Measurements from ENCODE around the gene IGSF22.

The IGSF22 gene

GRCh38 chr11:18726040-18726439, at the start of gene IGSF22:
IGSF22 (minus strand) TSS chr11:18726188; CDS start chr11:18724236, 1,952 bp downstream.
- no peak for DNase-seq (ENCODE audit: low read depth)

- no peak for DNase-seq (ENCODE audit: low read depth)
Measured at GRCh38 chr11:18774801-18775200, 48.8 kb upstream of the IGSF22 start.

- no peak for DNase-seq (ENCODE audit: low read depth)
Measured at GRCh38 chr11:18773681-18774080, 47.7 kb upstream of the IGSF22 start.

DNA sequence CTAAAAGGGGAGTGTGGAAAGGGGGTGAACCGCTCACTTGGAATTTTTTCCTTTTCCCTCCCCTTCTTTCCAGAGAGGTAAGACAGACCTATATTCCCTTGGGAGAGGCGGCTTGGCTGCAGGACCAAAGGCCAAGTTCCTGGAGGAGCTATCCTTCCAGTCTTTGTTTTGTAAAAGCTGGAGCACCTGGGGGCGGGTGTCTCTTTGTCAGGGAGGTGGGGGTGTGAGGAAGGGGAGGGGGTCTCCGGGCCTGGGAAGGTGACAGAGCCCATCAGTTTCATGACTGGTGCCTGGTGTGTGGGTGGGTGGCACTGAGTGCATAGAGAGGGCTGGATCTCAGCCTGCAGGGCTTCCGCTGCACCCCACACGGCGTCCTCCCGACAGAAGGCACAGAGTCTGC, 47.1 kb upstream of the IGSF22 start:
- no peak for DNase-seq (ENCODE audit: low read depth)

DNA sequence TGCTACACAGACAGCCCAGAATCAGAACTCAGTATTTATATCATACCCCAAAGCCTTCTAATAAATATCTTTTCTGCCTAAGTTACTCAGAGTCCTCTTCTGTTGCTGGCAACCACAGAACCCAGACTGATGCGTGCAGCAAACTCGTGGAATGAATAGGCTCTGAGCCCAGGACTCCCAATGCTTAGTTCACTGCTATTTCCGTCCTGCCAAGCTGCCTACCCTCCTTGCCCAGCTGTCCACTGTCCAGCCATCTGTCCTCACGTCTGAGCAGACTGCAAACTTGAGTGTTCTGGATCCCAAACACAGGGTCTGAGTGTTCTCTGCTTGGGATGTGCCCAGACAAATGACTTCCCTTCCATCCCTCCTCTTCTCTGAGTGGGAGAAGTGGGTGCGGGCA, 46.2 kb upstream of the IGSF22 start:
- no peak for DNase-seq (ENCODE audit: low read depth)

GRCh38 chr11:18771266-18772035, 45.5 kb upstream of the IGSF22 start:
- no peak for DNase-seq (ENCODE audit: low read depth)

DNA sequence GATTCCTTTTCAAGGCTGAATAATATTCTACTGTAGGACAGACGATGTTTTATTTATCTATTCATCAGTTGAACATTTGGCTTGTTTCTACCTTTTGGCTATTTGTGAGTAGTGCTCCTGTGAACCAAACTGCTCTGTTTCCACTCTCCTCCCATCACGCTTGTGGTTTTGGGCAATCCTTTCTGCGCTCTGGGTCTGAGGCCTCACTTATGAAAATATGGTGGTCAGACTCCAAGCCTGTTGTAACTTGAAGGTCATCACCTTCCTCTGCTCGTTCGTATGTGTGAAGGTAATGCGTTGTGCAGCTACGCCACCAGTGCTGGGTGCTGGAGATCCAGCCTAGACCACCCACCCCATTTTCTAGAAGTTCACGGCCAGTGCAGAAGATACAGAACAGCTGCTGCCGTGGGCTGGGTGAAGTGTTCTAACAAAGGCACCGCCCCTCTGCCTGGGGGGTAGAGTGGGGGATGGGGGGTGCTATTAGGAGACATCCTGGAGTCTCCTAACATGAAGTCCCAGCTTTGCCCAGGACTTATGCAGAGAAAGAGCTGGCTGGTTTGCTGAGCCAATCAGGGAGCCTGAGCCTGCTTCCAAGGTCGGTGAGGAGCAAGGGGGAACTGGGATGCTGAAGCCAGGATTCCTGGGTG, 44.6 kb upstream of the IGSF22 start:
- DNase-seq (ENCODE audit: low read depth) = no peak

- DNase-seq (ENCODE audit: low read depth) = no peak
Measured at GRCh38 chr11:18769802-18770456, 43.9 kb upstream of the IGSF22 start.

- DNase-seq (ENCODE audit: low read depth) = no peak
Measured at GRCh38 chr11:18768978-18769377, 43.0 kb upstream of the IGSF22 start.

GRCh38 chr11:18768472-18768901, 42.5 kb upstream of the IGSF22 start:
- DNase-seq (ENCODE audit: low read depth) = no peak

GRCh38 chr11:18766015-18766414, 40.0 kb upstream of the IGSF22 start:
- DNase-seq (ENCODE audit: low read depth) = no peak

- no peak for DNase-seq (ENCODE audit: low read depth)
Measured at GRCh38 chr11:18765554-18765953, 39.6 kb upstream of the IGSF22 start.

- DNase-seq (ENCODE audit: low read depth) = no peak
Measured at GRCh38 chr11:18761741-18762140, 35.8 kb upstream of the IGSF22 start.

DNA sequence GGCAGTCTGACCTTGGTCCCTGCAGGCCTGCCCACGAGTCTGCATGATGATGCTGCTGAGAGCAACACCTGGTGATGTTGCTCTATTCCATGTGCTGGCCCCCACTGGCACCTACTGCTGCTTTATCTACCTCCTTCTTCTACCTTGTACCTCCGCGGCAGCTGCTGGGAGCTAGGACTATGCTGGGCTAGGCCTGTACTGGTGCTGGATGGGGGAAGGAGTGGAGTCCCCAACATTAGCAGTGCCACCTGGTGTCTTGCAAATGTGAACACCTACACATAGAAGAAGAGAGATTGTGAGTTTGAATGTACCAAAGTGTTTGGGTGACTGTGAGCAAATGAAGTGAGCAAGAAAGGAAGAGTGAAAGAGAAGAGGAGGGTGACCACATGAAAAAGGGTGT, 35.2 kb upstream of the IGSF22 start:
- no peak for DNase-seq (ENCODE audit: low read depth)

- no peak for DNase-seq (ENCODE audit: low read depth)
Measured at GRCh38 chr11:18757811-18758210, 31.8 kb upstream of the IGSF22 start.

- DNase-seq (ENCODE audit: low read depth) = no peak
Measured at GRCh38 chr11:18756889-18757288, 30.9 kb upstream of the IGSF22 start.

- no peak for DNase-seq (ENCODE audit: low read depth)
Measured at GRCh38 chr11:18754308-18754707, 28.3 kb upstream of the IGSF22 start.

GRCh38 chr11:18752502-18752901, 26.5 kb upstream of the IGSF22 start:
- no peak for DNase-seq (ENCODE audit: low read depth)

DNA sequence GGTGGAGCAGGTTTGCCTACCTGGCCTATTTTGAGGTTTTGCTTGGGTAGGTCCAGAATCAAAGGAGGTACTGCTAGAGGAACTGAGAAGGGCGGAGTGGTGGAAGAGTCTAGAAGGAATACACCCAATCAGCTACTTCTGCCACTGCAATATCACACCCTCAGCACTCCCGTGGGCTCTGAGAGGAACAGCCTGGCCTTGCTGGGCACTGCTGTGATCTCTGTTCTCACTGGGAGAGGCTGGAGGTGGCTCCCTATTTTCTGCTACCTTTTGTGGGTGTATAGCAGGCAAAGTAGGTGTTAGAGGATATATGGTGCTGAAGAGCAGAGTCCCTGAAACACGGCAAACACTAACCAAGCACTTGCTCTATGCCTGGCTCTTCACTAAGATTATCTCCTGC, 25.0 kb upstream of the IGSF22 start:
- DNase-seq (ENCODE audit: low read depth) = no peak

DNA sequence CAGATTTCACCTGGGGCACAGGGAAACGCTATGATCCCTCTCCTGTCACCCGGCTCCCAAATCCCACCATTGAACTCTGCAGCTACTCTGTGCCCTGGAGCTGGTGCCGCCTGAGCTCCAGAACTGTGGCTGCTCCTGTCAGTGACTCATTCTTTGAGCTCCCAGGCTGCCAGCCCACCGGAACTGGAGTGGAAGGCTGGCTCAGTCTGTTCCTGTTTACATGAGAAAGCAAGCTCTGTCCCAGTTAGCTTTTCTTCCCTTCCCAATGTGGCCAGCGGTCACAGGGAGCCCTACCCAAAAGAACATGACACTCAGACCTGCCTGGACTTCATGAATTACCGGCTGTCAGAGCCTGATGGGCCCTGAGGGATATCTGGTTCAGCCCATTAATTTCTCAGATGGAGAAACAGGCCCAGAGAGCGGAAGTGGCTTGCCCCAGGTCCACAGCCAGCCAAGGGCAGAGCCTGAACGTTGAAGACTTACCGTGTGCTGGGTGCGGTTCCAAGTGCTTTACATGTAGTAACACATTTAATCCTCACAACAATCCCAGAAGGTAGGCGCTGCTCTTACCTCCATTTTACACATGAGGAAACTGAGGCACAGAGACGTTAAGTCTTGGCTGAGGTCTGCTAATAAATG, 23.8 kb upstream of the IGSF22 start:
- peak; percentile 33 for DNase-seq (ENCODE audit: low read depth)

DNA sequence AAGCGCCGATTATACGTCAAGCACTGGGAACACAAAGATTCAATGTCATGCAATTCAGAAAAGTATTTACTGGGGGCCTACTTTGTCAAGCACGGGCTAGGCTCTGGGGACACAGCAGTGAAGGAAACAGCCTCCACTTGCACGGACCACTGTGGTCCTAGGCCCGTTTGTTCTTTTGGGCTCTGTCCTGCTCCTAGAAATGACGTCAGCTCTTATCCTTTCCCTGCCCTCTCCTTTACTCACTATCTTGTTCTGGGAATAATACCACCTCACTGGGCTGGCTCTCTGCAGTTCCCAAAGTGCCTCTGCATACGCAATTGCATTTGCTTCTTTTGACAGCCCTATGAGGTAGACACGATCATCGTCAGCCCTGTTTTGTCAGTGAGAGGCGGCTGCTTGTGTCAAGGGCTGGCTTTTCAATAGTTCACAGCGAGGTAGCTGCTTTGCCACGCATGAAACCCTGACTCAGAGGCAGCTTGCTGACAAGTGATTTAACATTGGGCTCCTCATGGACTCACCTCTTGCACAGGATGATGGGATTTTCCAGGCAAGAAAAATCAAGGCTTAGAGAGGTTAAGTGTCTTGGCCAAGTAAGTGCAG, 22.9 kb upstream of the IGSF22 start:
- no peak for DNase-seq (ENCODE audit: low read depth)

GRCh38 chr11:18745251-18745650, 19.3 kb upstream of the IGSF22 start:
- DNase-seq (ENCODE audit: low read depth) = no peak

Measured in HS-5 (cell line).